Putamen (tissue), 1 donor: Measurements from ENCODE around the gene ACOT2.
A peak's percentile ranks its signal among the peaks of the same experiment; 100 is the strongest.
"Not testable (repeated sequence)": the region's sequence is repeated elsewhere in the genome, so short reads cannot be mapped to it uniquely, and the experiment has no call there.

Source experiments
- DNase-seq: peaks from one replicate; pipeline ENCODE4 v3.0.0-alpha.2; 2016; ENCODE audit warnings: low spot score

ACOT2 gene

DNA sequence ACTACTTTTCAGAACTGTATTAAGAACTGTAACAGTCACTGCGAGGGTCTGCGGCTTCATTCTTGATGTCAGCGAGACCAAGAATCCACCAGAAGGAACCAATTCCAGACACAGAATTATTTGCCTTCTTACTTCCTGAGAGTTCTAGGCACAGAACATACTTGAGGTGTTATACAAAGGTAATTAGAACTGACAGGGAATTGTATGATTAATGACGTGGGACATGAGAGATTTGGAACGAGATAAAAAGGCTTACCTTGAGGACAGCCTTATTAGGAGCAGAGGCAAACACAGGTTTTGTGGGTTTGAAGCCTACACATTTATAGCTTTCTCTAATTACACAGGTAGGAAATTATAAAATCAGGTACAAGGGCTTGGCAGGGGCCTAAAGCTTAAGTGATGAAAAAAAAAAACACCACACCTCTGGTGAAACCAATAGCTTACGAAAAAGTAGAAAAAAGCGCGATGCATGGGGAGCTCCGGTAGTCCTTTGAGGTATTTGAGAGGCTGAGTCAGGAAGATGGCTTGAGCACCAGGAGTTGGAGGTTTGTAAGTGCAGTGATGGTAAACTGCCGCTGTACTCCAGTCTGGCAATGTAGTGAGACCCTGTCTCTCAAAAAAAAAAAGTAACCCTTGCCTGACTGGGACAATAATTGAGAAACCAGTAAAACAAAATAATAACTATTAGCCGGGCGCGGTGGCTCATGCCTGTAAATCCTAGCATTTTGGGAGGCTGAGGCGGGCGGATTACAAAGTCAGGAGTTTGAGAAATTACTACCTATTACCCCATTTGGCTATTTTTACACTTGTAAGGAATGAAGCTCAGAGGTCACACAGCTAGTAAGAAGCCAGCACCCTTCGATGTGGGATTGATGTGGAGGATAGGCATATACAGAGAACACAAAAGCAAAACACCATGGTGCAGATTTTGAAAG lies 795 bp upstream of the ACOT2 start:
- no peak for DNase-seq

DNA sequence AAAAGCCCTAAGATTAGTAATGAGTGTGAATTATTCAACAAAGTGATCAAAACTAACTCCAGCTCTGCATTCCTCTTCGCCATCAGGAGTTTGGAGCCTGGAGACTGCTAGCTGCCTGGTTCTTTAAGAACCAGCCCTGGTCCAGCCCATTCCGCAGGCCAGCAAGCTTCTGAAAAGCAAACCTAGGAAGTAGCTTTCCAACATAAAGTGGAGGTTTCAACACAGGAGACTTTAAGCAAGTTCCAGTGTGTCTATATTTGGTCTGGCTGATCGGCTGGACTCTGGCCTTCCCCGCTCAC lies 178 bp upstream of the ACOT2 start:
- not testable (repeated sequence) for DNase-seq

DNA sequence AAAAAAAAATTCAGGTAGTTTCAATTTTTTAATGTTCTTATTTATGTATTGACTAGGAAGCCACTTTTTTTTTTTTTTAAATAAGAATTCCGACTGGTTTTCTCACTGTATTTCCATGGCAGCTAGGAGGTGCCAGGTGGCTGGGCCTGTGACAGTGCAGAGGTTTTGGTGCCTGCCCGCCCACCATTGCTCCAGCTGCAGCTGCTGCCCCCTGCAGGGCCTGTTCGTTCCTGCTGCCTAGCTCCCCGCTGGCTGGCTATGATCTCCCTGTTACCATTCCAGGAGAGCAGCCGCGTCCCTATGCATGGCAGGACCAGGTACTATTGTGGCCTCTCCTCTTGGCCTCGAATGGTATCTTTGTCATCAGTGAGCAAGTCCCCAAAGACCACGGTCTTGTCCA lies 1.9 kb downstream of the ACOT2 start:
- not testable (repeated sequence) for DNase-seq

DNA sequence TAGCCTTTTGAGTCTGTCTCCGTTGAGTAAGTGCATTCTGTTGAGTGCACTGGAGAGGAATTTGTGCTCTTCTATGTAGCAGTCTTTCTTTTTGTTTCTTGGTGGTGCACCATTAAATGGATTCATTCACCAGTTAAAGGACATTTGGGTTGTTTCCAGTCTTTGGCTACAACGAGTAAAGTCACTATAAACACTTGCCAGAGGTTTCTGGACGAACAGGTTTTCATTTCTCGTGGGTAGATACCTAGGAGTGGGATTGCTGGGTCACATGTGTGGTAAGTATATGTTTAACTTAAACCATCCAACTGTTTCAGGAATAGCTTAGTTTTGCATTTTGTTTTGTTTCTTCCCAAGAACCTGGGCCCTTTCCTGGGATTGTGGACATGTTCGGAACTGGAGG lies 4.0 kb downstream of the ACOT2 start:
- DNase-seq = not testable (repeated sequence)

DNA sequence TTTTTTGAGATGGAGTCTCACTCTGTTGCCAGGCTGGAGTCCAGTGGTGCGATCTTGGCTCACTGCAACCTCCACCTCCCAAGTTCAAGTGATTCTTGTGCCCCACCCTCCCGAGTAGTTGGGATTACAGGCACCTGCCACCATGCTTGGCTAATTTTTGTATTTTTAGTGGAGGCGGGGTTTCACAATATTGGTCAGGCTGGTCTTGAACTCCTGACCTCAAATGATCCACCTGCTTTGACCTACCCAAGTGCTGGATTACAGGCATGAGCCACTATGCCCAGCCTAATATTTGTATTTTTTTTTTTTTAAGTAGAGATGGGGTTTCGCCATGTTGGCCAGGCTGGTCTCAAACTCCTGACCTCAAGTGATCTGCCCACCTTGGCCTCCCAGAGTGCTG lies 4.7 kb downstream of the ACOT2 start:
- DNase-seq = not testable (repeated sequence)

DNA sequence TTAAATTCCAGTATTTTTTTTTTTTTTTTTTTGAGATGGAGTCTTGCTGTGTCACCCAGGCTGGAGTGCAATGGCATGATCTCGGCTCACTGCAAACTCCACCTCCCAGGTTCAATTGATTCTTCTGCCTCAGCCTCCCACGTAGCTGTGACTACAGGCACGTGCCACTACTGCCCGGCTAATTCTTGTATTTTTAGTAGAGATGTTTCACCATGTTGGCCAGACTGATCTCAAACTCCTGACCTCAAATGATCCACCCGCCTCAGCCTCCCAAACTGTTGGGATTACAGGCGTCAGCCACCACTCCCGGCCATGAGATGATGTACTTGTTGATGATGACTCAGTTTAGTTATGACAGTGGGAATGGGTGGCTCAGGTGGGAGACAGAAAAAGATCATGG lies 5.2 kb downstream of the ACOT2 start:
- DNase-seq = not testable (repeated sequence)

DNA sequence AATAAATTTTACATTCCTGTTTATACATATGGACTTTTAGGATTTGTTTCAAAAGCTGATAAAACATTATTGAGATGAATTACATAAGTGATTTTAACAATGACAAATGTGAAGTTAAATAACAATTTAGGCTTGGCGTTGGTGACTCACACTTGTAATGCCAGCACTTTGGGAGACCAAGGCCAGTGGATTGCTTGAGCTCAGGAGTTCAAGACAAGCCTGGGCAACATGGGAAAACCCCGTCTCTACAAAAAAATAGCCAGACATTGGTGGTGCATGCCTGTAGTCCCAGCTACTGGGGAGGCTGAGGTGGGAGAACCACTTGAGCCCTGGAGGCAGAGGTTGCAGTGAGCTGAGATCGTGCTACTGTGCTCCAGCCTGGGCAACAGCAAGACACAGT lies 7.4 kb downstream of the ACOT2 start:
- DNase-seq = no peak

DNA sequence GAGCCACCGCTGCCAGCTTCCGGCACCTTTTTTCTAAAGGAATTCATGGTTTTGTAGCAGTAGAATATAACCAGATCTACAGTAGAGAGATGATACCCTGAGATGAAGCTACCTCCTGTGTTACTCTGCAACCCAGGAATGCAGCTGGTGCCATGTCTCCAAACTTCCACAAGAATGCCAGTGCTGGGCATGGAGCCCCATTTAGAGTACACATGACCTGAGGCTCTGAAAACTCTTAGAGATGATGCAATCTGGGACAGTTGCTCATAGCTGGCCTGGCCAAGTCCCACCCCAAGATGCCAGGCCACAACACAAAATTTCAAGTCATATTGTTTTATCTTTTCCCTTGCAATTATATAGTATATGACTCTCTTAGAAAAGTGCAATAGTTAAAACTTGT lies 8.2 kb downstream of the ACOT2 start:
- not testable (repeated sequence) for DNase-seq

DNA sequence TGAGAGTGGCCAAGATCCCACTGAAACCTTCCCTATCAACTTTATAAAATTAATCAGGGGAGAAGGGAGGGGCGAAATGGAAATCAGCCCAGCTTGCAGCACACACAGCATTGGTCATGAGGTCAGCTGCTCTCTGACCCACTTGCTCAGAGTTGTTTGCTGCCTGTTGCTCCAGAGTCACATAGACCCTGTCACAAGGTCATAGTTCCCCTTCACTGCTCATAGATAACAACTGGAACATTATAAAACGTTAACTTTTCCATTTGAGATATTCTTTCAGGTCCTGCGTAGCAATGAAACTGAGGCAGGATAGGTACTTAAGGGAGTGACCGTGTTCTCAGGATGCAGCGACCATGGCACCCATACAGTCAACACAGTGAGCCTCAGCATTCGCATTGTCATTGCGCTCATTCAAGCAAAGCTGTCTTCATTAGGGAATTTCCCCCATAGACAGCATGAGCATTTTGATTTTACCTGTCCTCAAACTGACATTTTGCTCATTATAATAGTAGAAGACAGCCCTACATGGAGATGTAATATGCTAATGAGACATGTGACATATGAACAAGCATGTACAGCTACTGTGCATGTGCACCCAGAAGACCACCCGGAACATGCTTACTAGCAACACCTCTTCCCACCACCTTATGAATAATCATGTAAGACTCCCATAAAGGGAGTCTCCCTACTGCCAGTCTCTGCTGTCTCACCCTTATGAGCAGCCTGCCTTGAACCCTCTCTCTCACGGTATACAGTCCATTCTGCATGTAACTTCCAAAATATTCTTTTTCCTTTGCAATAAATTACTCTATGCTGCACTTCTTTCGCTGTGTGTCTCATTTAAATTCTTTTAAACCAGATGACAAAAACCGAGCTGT lies 13.3 kb downstream of the ACOT2 start:
- not testable (repeated sequence) for DNase-seq

DNA sequence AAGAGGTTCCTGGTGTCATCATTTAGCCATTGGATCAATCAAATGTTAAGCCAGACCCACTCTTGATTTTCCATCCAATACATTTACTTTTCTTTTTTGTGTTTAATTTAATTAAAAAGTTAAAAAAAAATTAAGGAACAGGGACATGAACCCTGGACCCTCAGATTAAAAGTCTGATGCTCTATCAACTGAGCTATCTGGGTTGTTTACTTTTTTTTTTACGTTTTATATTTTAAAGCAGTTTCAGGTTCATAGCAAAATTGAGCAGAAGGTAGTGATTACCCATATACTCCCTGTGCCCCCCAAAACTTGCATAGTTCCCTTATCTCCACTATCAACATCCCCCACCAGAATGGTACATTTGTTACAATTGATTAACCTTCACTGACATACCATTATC lies 19.7 kb downstream of the ACOT2 start:
- DNase-seq = no peak

DNA sequence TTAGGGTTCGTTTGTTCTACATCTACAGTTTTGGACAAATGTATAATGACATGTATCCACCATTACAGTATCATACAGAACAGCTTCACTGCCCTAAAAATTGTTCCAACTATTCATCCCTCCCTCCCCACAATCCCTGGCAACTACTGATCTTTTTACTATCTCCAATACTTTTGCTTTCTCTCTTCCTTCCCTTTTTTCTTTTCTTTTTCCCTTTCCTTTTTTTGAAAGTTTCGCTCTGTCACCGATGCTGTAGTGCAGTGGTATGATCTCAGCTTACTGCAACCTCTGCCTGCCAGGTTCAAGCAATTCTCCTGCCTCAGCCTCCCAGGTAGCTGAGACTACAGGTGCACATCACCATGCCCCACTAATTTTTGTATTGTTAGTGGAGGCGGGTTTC lies 20.1 kb downstream of the ACOT2 start:
- no peak for DNase-seq

DNA sequence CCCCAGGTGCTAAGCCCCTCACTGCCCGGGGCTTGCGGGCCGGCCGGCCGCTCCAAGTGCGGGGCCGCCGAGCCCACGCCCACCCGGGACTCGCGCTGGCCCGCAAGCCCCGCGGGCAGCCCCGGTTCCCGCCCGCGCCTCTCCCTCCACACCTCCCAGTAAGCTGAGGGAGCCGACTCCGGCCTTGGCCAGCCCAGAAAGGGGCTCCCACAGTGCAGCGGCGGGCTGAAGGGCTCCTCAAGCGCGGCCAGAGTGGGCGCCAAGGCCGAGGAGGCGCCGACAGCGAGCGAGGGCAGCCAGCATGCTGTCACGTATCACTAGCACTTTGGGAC lies 21.6 kb downstream of the ACOT2 start:
- not testable (repeated sequence) for DNase-seq

DNA sequence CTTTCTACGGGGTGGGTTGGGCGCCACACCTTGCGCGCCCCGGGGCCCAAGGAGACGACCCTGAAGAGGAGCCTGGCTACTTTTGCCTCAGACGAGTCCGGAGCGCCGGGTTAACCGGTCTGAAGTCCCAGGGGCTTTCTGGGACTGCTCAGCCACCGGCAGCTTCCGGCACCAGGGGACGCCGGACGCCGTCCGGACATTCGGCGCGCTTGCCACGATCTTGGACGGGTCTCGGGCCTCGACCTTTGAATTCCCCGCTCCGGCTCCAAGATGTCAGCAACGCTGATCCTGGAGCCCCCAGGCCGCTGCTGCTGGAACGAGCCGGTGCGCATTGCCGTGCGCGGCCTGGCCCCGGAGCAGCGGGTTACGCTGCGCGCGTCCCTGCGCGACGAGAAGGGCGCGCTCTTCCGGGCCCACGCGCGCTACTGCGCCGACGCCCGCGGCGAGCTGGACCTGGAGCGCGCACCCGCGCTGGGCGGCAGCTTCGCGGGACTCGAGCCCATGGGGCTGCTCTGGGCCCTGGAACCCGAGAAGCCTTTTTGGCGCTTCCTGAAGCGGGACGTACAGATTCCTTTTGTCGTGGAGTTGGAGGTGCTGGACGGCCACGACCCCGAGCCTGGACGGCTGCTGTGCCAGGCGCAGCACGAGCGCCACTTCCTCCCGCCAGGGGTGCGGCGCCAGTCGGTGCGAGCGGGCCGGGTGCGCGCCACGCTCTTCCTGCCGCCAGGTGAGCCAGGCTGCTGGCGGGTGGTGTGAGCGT lies 22.9 kb downstream of the ACOT2 start, which contains the start of gene ACOT4:
Gene ACOT4, plus strand, starts transcription at position 184 of the 760 bp plus-strand sequence. Its CDS starts 87 bp downstream, at position 271.
- DNase-seq = no peak

DNA sequence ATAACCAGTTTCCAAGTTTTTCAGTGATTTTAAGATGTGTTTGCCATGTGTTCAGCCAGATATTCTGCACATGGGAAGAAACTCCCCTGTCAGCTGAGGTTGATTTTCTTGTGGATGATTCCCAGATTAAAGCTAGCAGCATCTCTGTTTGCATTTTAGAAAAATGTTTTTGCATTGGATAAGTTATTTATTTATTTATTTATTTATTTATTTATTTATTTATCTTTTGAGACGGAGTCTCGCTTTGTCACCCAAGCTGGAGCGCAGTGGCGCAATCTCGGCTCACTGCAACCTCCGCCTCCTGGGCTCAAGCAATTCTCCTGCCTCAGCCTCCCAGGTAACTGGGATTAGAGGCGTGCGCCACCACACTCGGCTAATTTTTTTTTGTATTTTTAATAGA lies 25.5 kb downstream of the ACOT2 start:
- DNase-seq = no peak

DNA sequence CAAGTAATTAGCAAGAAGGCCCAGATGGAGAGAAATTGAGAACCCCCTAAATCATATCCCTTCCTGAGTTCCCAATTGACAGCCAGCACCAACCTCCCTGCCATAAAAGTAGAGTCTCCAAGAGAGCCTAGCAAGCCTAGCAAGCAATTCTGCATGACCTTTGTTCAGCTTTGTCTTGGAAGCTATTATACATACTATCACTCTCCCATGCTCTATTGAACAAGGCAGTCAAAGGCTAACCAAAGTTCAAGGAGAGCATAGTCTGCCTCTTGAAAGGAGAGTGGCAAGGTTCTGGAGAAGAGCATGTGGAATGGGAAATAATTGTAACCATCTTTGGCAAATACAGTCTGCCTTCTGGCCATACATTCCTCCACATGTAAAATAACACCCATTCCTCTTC lies 30.5 kb downstream of the ACOT2 start:
- no peak for DNase-seq

DNA sequence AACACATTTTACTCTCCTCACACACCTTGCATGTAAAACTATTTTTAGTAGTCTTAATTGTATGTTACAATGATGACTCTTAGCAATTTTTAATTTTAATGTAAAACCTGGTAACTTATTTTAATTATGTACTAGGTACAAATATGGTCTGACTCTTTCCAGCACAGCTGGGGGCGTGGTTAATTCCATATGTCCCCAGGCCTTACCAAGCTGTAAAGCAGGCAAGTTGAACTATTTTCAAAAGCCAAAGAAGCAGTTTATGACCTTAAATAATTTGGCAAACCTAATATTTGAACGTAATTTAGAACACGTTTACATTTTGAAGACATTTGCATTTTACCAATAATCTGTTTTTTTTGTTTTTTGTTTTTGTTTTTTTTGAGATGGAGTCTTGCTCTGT lies 34.0 kb downstream of the ACOT2 start:
- DNase-seq = no peak

DNA sequence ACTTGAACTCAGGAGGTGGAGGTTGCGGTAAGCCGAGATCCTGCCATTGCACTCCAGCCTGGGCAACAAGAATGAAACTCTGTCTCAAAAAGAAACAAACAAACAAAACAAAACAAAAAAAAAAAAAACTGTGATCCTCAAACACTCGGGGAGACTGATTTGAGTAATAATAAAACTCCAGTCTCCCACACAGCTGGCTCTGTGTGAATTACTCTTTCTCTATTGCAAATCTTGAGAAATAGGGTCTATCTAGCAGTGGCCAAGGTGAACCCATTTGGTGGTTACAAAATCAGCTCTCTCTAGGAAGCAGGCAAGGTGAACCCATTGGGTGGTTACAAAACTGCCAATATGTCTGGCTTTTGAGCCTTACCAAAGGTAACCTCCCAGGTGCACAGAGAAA lies 37.3 kb downstream of the ACOT2 start:
- no peak for DNase-seq

DNA sequence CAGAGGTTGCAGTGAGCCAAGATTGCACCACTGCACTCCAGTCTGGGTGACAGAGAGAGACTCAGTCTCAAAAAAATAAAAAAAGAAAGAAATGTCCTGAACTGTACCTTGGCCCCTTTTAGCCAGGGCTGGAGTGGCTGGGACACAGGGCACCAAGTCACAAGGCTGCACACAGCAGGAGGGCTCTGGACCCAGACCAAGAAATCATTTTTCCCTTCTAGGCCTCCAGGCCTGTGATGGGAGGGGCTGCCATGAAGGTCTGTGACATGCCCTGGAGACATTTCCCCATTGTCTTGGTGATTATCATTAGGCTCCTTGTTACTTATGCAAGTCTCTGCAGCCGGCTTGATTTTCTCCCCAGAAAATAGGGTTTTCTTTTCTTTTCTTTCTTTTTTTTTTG lies 38.2 kb downstream of the ACOT2 start:
- DNase-seq = no peak

DNA sequence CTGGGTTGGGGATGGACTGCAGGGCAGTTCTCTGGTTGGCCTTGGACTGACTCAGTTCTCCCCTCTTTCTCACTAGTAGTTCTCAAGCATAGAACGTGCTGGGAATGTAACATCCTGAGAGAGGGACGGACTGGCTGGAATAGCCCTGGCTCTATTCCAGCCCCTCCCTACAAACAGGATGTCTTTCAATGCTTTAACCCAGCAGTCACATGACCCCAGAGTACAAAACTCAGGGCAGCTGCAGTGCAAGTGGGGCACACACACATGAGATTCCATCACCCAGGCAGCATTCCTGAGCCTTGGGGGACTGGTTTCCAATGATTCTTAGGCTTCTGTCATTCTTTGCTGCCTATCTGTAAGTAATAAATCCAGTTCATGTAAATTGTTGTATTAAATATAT lies 41.7 kb downstream of the ACOT2 start:
- DNase-seq = peak; percentile 22

DNA sequence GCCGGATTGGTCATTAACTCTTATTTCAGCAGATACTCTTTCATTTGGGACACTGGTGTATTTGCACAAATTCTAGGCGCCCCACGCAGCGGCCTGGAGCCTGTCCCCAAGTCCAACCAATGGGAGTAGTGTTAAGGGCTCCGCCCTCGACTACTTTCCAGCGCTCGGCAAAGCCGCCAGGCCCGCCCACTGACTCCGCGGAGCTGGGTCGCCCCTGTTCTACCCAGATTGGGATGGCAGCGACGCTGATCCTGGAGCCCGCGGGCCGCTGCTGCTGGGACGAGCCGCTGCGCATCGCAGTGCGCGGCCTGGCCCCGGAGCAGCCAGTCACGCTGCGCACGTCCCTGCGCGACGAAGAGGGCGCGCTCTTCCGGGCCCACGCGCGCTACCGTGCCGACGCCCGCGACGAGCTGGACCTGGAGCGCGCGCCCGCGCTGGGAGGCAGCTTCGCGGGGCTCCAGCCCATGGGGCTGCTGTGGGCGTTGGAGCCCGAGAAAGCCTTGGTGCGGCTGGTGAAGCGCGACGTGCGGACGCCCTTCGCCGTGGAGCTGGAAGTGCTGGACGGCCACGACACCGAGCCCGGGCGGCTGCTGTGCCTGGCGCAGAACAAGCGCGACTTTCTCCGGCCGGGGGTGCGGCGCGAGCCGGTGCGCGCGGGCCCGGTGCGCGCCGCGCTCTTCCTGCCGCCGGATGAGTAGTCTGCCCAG lies 43.5 kb downstream of the ACOT2 start, which contains the start of gene ACOT6:
Gene ACOT6, plus strand, starts transcription at position 179 of the 707 bp plus-strand sequence. Its CDS starts 55 bp downstream, at position 234.
- DNase-seq = peak; percentile 53

DNA sequence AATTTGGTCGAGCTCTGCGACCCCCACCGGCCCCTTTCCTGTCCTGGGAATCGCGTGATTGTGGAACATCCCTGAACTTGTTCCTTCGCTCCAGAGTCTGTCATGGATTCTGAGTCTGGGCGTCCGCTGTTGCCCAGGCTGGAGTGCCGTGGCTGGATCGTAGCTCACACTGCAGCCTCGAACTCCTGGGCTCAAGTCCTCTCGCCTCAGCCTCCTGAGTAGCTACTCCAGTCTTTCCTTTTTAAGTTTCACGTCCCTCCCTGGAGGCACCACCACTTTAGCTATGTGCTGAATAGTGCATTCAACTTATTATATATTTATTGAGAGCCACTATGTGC lies 44.0 kb downstream of the ACOT2 start:
- no peak for DNase-seq
